IPS-18a (cell line): Measurements from ENCODE around the gene LILRB1.
"Not testable (repeated sequence)": the region's sequence is repeated elsewhere in the genome, so short reads cannot be mapped to it uniquely, and the experiment has no call there.

Experiments
- H3K27ac ChIP-seq: one replicate; pipeline ENCODE4 v1.5.1; 2013; ENCODE audit warnings: low read length
- H3K27me3 ChIP-seq: one replicate; pipeline ENCODE4 v1.6.1; 2013; ENCODE audit warnings: mild to moderate bottlenecking, low read length; ENCODE audit not compliant: control insufficient read depth, insufficient read depth
- H3K36me3 ChIP-seq: one replicate; pipeline ENCODE4 v1.6.1; 2013; ENCODE audit warnings: low read depth, low read length; ENCODE audit not compliant: control insufficient read depth
- H3K4me1 ChIP-seq: one replicate; pipeline ENCODE4 v1.6.1; 2013; ENCODE audit warnings: low read depth, low read length; ENCODE audit not compliant: control insufficient read depth
- H3K4me3 ChIP-seq: one replicate; pipeline ENCODE4 v1.5.1; 2013; ENCODE audit warnings: low read length
- H3K9ac ChIP-seq: one replicate; pipeline ENCODE4 v1.6.1; 2013; ENCODE audit warnings: mild to moderate bottlenecking, low read length, moderate library complexity
- H3K9me3 ChIP-seq: one replicate; pipeline ENCODE4 v1.6.1; 2013; ENCODE audit warnings: low read depth, low read length; ENCODE audit not compliant: control insufficient read depth

Gene LILRB1

GRCh38 chr19:54627912-54628311 is 2.4 kb upstream of the LILRB1 start:
- H3K36me3 ChIP-seq, H3K27ac ChIP-seq, H3K27me3 ChIP-seq, H3K9ac ChIP-seq, H3K4me1 ChIP-seq, H3K4me3 ChIP-seq: not testable (repeated sequence)
- peaks cover 47% of the 10 kb centered on the region for H3K9me3 ChIP-seq

- Histone ChIP-seq H3K4me3 (no peak overlapping the region), H3K27ac (no peak overlapping the region), H3K4me1 (no peaks in the 10 kb centered on the region), H3K27me3 (no peaks in the 10 kb centered on the region), H3K36me3 (no peaks in the 10 kb centered on the region), H3K9ac (no peak overlapping the region), H3K9me3 (peaks cover 44% of the 10 kb centered on the region)
Measured at GRCh38 chr19:54630782-54631181, 498 bp downstream of the LILRB1 start.

DNA sequence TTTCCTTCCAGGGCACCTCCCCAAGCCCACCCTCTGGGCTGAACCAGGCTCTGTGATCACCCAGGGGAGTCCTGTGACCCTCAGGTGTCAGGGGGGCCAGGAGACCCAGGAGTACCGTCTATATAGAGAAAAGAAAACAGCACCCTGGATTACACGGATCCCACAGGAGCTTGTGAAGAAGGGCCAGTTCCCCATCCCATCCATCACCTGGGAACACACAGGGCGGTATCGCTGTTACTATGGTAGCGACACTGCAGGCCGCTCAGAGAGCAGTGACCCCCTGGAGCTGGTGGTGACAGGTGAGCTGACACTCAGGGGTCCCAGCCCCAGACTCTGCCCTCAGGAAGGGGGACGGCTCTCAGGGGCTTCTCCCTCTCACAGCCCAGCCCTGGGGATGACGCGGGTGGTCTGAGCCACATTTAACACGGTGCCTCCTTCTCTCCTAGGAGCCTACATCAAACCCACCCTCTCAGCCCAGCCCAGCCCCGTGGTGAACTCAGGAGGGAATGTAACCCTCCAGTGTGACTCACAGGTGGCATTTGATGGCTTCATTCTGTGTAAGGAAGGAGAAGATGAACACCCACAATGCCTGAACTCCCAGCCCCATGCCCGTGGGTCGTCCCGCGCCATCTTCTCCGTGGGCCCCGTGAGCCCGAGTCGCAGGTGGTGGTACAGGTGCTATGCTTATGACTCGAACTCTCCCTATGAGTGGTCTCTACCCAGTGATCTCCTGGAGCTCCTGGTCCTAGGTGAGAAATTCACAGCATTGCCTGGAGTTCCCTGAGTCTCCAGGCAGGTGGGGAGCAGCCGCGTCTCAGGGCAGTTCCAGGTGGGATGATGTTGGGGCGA is 1.4 kb downstream of the LILRB1 start:
- not testable (repeated sequence) for H3K4me1 ChIP-seq, H3K36me3 ChIP-seq, H3K9ac ChIP-seq, H3K27ac ChIP-seq, H3K4me3 ChIP-seq, H3K27me3 ChIP-seq
- peaks cover 42% of the 10 kb centered on the region for H3K9me3 ChIP-seq

- not testable (repeated sequence) for H3K27ac ChIP-seq, H3K9ac ChIP-seq, H3K4me3 ChIP-seq, H3K4me1 ChIP-seq, H3K36me3 ChIP-seq, H3K27me3 ChIP-seq
- H3K9me3 ChIP-seq: peaks cover 43% of the 10 kb centered on the region
Measured at GRCh38 chr19:54632517-54632916, 2.2 kb downstream of the LILRB1 start.

- no peak overlapping the region for H3K27ac ChIP-seq
- no peaks in the 10 kb centered on the region for H3K36me3 ChIP-seq
- no peaks in the 10 kb centered on the region for H3K27me3 ChIP-seq
- H3K9ac ChIP-seq: no peak overlapping the region
- peaks cover 40% of the 10 kb centered on the region for H3K9me3 ChIP-seq
- no peaks in the 10 kb centered on the region for H3K4me1 ChIP-seq
- H3K4me3 ChIP-seq: no peak overlapping the region
Measured at GRCh38 chr19:54633401-54633800, 3.1 kb downstream of the LILRB1 start.

- H3K4me1 ChIP-seq, H3K9ac ChIP-seq, H3K36me3 ChIP-seq, H3K4me3 ChIP-seq, H3K27ac ChIP-seq, H3K27me3 ChIP-seq: not testable (repeated sequence)
- peaks cover 35% of the 10 kb centered on the region for H3K9me3 ChIP-seq
Measured at GRCh38 chr19:54636081-54636480, 5.8 kb downstream of the LILRB1 start.

GRCh38 chr19:54638683-54639082 is 8.4 kb downstream of the LILRB1 start:
- H3K4me1 ChIP-seq: no peaks in the 10 kb centered on the region
- H3K9ac ChIP-seq: no peak overlapping the region
- H3K9me3 ChIP-seq: peaks cover 33% of the 10 kb centered on the region
- no peak overlapping the region for H3K27ac ChIP-seq
- no peaks in the 10 kb centered on the region for H3K36me3 ChIP-seq
- no peaks in the 10 kb centered on the region for H3K27me3 ChIP-seq
- H3K4me3 ChIP-seq: no peak overlapping the region

DNA sequence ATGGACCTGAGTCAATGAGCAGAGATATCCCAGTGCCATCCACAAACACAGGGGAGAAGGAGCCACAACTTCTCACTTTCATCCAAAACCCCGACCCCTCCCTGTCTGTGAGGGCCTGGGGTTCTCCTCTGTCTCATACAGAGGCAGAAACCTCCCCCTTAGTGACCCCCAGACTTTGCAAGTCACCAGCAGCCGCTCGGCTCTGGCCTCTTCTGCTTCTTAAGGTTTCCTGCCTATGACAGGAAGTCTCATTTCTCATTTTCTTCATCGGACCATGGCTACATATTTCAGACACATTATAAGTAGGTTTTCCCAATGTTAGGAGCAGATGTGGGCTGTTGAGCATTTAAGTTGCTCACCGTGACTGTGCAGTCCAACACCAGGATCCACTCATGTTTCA is 12.7 kb downstream of the LILRB1 start:
- H3K27ac ChIP-seq, H3K4me1 ChIP-seq, H3K36me3 ChIP-seq, H3K9ac ChIP-seq, H3K27me3 ChIP-seq, H3K4me3 ChIP-seq: not testable (repeated sequence)
- H3K9me3 ChIP-seq: peaks cover 40% of the 10 kb centered on the region

DNA sequence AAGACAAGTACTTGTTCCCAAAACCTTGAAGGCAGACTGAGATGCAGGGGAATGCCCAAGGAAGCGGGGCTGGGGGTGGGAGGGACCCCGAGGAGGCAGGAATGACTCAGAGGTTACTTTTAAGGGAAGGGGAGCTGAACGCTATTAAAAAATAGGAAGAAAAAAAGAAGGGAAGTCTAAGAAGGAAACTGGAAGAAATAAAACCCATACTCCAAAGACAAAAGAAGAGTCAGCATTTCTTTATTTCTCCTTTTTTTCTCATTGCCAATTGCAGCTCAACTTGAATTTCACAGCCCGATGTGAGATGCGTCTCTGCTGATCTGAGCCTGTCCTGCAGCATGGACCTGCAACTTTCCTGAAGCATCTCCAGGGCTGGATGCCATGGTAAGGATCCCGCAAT is 13.3 kb downstream of the LILRB1 start:
- H3K4me3 ChIP-seq, H3K4me1 ChIP-seq, H3K36me3 ChIP-seq, H3K9ac ChIP-seq, H3K27me3 ChIP-seq, H3K27ac ChIP-seq: not testable (repeated sequence)
- H3K9me3 ChIP-seq: peaks cover 42% of the 10 kb centered on the region

DNA sequence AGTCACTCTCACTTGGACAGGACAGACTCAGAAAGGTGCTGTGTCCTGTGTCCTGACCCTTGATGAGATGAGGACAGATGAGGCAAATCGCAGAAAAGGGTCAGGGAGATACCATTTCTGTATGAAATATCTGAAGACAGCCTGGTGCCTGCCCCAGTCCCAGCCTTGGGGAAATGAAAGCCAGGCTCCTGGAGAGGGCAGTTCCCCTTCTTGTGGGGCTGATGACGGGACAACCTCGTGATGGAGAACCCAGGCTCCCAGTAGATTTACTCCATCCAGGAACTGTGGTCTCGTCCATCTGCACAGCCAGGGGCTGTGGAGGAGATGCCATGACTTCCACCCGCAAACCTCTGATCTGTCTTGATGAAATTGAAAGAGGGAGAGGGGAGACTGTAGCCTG is 13.8 kb downstream of the LILRB1 start:
- Histone ChIP-seq H3K4me3 (no peak overlapping the region), H3K9me3 (peaks cover 42% of the 10 kb centered on the region), H3K9ac (no peak overlapping the region), H3K4me1 (no peaks in the 10 kb centered on the region), H3K27ac (no peak overlapping the region), H3K27me3 (no peaks in the 10 kb centered on the region), H3K36me3 (no peaks in the 10 kb centered on the region)

- no peak overlapping the region for H3K4me3 ChIP-seq
- H3K4me1 ChIP-seq: no peaks in the 10 kb centered on the region
- no peak overlapping the region for H3K27ac ChIP-seq
- no peak overlapping the region for H3K9ac ChIP-seq
- H3K9me3 ChIP-seq: peaks cover 36% of the 10 kb centered on the region
- no peaks in the 10 kb centered on the region for H3K36me3 ChIP-seq
- H3K27me3 ChIP-seq: no peaks in the 10 kb centered on the region
Measured at GRCh38 chr19:54646331-54646841, 16.1 kb downstream of the LILRB1 start.

DNA sequence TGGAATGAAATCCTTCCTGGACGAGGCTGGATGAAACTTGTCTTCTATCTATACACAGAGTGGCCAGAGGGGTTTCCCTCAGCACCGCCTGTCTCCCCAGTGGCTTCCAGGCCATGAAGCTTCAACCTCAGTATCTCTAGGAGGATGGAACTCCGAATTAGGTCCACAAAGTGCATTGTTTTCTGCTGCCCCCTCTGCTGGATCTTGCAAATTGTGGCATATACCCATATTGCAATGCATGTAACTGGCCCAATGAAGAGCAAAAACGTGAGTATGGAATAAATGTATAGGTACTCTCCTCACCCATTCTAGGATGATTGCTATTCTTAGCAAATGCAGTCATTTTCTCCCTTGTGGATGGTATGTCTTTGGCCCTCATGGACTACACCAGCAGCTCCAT is 17.8 kb downstream of the LILRB1 start:
- Histone ChIP-seq H3K9ac (no peak overlapping the region), H3K9me3 (peaks cover 51% of the 10 kb centered on the region), H3K27ac (no peak overlapping the region)

More for the DNA sequence above, 17.8 kb downstream of the LILRB1 start:
- H3K36me3 ChIP-seq: no peaks in the 10 kb centered on the region
- H3K4me1 ChIP-seq: no peaks in the 10 kb centered on the region
- no peaks in the 10 kb centered on the region for H3K27me3 ChIP-seq
- no peak overlapping the region for H3K4me3 ChIP-seq
